OCI-LY1 (cell line): ENCODE measurements around the gene TASP1.

ENCODE experiments used
- H2AFZ ChIP-seq: fragments of 200-600 bp; sonication (generic), shearing (Covaris generic); 2 replicates; pipeline ENCODE4 v1.6.0; 2014; ENCODE audit warnings: antibody characterized with exemption, mild to moderate bottlenecking, low read length
- H3F3A ChIP-seq: fragments of 200-600 bp; sonication (generic), shearing (Covaris generic); 2 replicates; pipeline ENCODE4 v1.6.0; 2014; ENCODE audit warnings: mild to moderate bottlenecking, antibody characterized with exemption, low read length, moderate library complexity; ENCODE audit not compliant: insufficient read depth
- H3K27ac ChIP-seq: fragments of 200-600 bp; sonication (generic); 2 replicates; pipeline ENCODE4 v1.5.1; 2014; ENCODE audit warnings: low read length, mixed run types, mild to moderate bottlenecking, low read depth; ENCODE audit not compliant: poor library complexity, severe bottlenecking
- H3K27me3 ChIP-seq: fragments of 200-600 bp; sonication (generic); 2 replicates; pipeline ENCODE4 v1.6.0; 2014; ENCODE audit warnings: antibody characterized with exemption, mild to moderate bottlenecking, low read length, moderate library complexity; ENCODE audit not compliant: insufficient read depth
- H3K36me3 ChIP-seq: fragments of 200-600 bp; sonication (generic); 2 replicates; pipeline ENCODE4 v1.6.1; 2014; ENCODE audit warnings: mild to moderate bottlenecking, antibody characterized with exemption, low read length, moderate library complexity, mixed read lengths; ENCODE audit not compliant: insufficient read depth
- H3K4me1 ChIP-seq: fragments of 200-600 bp; sonication (generic); 2 replicates; pipeline ENCODE4 v1.5.1; 2014; ENCODE audit warnings: mild to moderate bottlenecking, low read length, moderate library complexity; ENCODE audit not compliant: insufficient read depth, severe bottlenecking
- H3K4me2 ChIP-seq: fragments of 200-600 bp; sonication (generic), shearing (Covaris generic); 2 replicates; pipeline ENCODE4 v1.6.1; 2014; ENCODE audit warnings: low read length
- H3K4me3 ChIP-seq: fragments of 200-600 bp; sonication (generic); 2 replicates; pipeline ENCODE4 v1.5.1; 2014; ENCODE audit warnings: low read length, low read depth, mild to moderate bottlenecking, mixed read lengths; ENCODE audit not compliant: poor library complexity, severe bottlenecking
- H3K79me2 ChIP-seq: fragments of 200-600 bp; shearing (Covaris generic); 2 replicates; pipeline ENCODE4 v1.6.1; 2016; ENCODE audit warnings: mixed run types, low read length, mixed read lengths; ENCODE audit not compliant: insufficient read depth
- H3K9ac ChIP-seq: fragments of 200-600 bp; sonication (generic), shearing (Covaris generic); 2 replicates; pipeline ENCODE4 v1.6.1; 2014; ENCODE audit warnings: mild to moderate bottlenecking, low read length, mixed read lengths
- H3K9me2 ChIP-seq: fragments of 200-600 bp; sonication (generic), shearing (Covaris generic); 2 replicates; pipeline ENCODE4 v1.6.1; 2014; ENCODE audit warnings: low read depth, mild to moderate bottlenecking, low read length, mixed read lengths
- H3K9me3 ChIP-seq: fragments of 200-600 bp; shearing (Covaris generic); 2 replicates; pipeline ENCODE4 v1.6.1; 2014; ENCODE audit warnings: low read length, mixed read lengths
- H4K20me1 ChIP-seq: fragments of 200-600 bp; sonication (generic), shearing (Covaris generic); 2 replicates; pipeline ENCODE4 v1.6.0; 2016; ENCODE audit warnings: mild to moderate bottlenecking, low read length; ENCODE audit not compliant: insufficient read depth
- CTCF ChIP-seq: fragments of 200-600 bp; sonication (generic), shearing (Covaris generic); IDR thresholded peaks from 2 replicates; pipeline ENCODE4 v1.5.1; 2017; ENCODE audit warnings: mild to moderate bottlenecking, antibody characterized with exemption, low read length, moderate library complexity, mixed read lengths
- EZH2 ChIP-seq: fragments of 200-600 bp; sonication (generic), shearing (Covaris generic); IDR thresholded peaks from 2 replicates; pipeline ENCODE4 v1.8.0; 2017; ENCODE audit warnings: borderline replicate concordance, mixed run types, mild to moderate bottlenecking, antibody characterized with exemption, low read length, moderate library complexity, mixed read lengths

TASP1 gene

GRCh38 chr20:13478366-13478765, 160.4 kb downstream of the TASP1 start:
- TF ChIP-seq EZH2 (no peak), CTCF (no peak)
- Histone ChIP-seq H3K9me3 (no peaks in the 10 kb centered on the region), H3K4me3 (no peak overlapping the region), H3K27ac (no peak overlapping the region), H3F3A (no peaks in the 10 kb centered on the region), H3K9me2 (no peaks in the 10 kb centered on the region), H3K27me3 (no peaks in the 10 kb centered on the region), H3K4me2 (no peak overlapping the region), H2AFZ (no peak overlapping the region), H3K79me2 (no peaks in the 10 kb centered on the region), H3K4me1 (no peaks in the 10 kb centered on the region), H3K36me3 (peaks cover 11% of the 10 kb centered on the region), H4K20me1 (no peaks in the 10 kb centered on the region), H3K9ac (no peak overlapping the region)

DNA sequence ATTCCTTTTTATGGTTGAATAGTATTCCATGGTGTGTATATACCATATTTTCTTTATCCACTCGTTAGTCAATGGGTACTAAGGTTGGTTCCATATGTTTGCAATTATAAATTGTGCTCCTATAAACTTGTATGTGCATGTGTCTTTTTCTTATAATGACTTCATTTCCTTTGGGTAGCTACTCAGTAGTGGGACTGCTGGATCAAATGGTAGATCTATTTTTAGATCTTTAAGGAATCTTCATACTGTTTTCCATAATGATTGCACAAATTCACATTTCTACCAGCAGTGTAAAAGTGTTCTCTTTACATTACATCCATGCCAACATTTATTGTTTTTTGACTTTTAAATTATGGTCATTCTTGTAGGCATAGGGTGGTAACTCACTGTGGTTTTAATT, 164.3 kb downstream of the TASP1 start:
- Histone ChIP-seq H3K9me3 (no peaks in the 10 kb centered on the region), H3K4me3 (no peak overlapping the region), H3K4me2 (no peak overlapping the region), H3K9me2 (no peaks in the 10 kb centered on the region), H3K27ac (no peak overlapping the region), H2AFZ (no peak overlapping the region), H3K36me3 (no peaks in the 10 kb centered on the region), H3K4me1 (no peaks in the 10 kb centered on the region), H3K79me2 (no peaks in the 10 kb centered on the region), H3F3A (no peaks in the 10 kb centered on the region), H4K20me1 (no peaks in the 10 kb centered on the region), H3K9ac (no peak overlapping the region), H3K27me3 (no peaks in the 10 kb centered on the region)
- no peak for TF ChIP-seq EZH2
- TF ChIP-seq CTCF, result no peak

DNA sequence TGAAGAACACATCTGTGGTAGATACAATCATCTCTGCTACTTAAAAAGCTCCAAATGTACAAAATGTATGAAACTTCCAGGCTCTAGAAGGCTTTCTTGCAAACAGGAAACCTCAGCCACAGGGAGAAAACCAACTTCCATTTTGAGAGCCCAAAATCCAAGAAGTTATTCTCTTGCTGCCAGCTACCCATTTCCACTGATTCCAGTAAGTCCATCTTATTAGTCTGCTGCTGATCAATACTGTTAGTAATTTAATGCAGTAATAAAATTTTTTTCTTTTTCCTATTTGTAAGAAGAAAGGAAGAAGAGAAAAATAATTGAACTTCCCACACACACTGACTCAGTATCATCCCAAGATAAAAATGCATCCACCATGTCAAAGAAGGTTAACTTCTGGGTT, 169.5 kb downstream of the TASP1 start:
- Histone ChIP-seq H3K9me2 (no peaks in the 10 kb centered on the region), H3K4me2 (no peak overlapping the region), H3K4me3 (no peak overlapping the region), H3K36me3 (no peaks in the 10 kb centered on the region), H3K4me1 (no peaks in the 10 kb centered on the region), H4K20me1 (no peaks in the 10 kb centered on the region), H3K27me3 (no peaks in the 10 kb centered on the region), H3K79me2 (no peaks in the 10 kb centered on the region), H2AFZ (no peak overlapping the region), H3K9me3 (no peaks in the 10 kb centered on the region), H3F3A (no peaks in the 10 kb centered on the region), H3K9ac (no peak overlapping the region), H3K27ac (no peak overlapping the region)
- TF ChIP-seq CTCF, result no peak
- TF ChIP-seq EZH2, result no peak
